ENCODE data around the gene ZNF552.
"Not testable (repeated sequence)": the region's sequence is repeated elsewhere in the genome, so short reads cannot be mapped to it uniquely, and the experiment has no call there.

ZNF552 gene

DNA sequence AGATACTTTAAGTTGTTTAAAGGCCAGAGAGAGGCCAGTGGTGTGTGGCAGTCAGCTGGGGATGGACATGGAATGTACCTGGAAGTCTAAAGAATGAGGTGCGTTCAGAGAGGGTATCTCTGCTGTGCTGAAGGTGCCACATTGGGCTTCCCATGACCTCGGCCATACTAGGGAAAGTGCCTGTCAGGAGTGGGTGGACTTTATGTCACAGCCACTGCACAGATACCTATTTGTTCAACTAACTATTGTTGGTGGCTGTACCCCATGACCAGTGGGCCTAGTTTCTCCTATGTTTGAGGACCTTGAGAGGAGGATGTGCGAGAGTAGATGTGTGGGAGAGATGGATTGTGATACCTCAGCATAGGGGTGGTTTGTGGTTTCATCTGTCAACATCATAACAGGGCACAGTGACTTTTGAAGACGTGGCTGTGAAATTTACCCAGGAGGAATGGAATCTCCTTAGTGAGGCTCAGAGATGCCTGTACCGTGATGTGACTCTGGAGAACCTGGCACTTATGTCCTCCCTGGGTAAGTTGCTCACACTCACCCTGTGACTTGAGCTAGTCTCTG, 24.0 kb upstream of the ZNF552 start:
- not testable (repeated sequence) for H3K9me3 ChIP-seq (ENCODE audit: control insufficient read depth, low read length); H3K4me1 ChIP-seq (ENCODE audit: control insufficient read depth, insufficient read depth, low read length); H3K36me3 ChIP-seq (ENCODE audit: control insufficient read depth, insufficient read depth, low read length); H3K4me3 ChIP-seq (ENCODE audit: insufficient read depth, low read depth, low read length); H3K27me3 ChIP-seq (ENCODE audit: control insufficient read depth, insufficient read depth, low read length, poor library complexity, severe bottlenecking); H3K27ac ChIP-seq (ENCODE audit: insufficient read depth, low read depth, low read length, poor library complexity, severe bottlenecking)
- WGBS, 2 experiments = 94 to 96% methylated on average over 4 of the region's 5 CpGs

DNA sequence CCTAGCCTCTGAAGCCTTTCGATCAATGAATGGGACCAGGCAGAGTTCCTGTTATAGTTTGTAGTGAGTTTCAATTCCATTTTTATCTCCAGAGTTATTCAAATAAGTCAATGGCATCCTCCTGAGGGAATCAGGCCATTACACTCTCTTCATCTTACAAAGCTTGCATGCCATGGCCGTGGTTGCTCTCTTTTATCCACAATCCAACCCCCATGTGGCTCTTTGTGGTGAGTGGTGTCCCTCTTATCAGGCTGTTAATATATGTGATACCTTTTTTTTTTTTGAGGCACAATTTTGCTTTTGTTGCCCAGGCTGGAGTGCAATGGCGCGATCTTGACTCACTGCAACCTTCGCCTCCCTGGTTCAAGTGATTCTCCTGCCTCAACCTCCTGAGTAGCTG, 22.3 kb upstream of the ZNF552 start:
- H3K4me1 ChIP-seq (ENCODE audit: control insufficient read depth, insufficient read depth, low read length); H3K36me3 ChIP-seq (ENCODE audit: control insufficient read depth, insufficient read depth, low read length); H3K27me3 ChIP-seq (ENCODE audit: control insufficient read depth, insufficient read depth, low read length, poor library complexity, severe bottlenecking); H3K4me3 ChIP-seq (ENCODE audit: insufficient read depth, low read depth, low read length); H3K9me3 ChIP-seq (ENCODE audit: control insufficient read depth, low read length); H3K27ac ChIP-seq (ENCODE audit: insufficient read depth, low read depth, low read length, poor library complexity, severe bottlenecking): not testable (repeated sequence)
- WGBS, 2 experiments = 93 to 94% methylated on average over 4 to 5 of the region's 5 CpGs

DNA sequence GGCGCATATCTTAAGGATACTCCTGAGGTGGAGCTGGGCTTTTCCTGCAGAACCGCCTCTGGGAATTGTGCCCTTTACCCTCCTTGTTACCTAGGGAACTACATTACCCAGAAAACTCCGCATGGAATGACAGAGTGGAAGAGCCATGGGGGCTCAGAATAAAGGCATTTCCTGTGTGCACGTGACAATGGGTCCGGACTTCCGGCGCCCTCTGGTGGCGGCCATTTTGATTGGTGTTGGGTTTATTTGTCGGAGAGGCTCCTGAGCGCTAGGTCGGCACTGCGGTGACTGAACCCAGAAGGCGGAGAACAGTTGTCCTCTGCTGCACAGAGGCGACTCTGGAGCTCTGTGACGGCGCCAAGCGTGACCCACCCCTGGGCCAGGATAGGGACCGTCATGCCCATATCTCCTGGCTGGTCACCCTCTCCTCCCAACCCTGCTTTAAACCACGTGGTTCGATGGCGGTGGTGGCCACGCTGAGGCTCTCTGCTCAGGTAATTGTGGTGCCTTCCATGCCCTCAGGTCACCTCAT, 15.4 kb upstream of the ZNF552 start, which contains the start of gene ZNF587B:
Gene ZNF587B (plus strand): TSS at position 229 of the 532 bp plus-strand sequence. CDS start 230 bp downstream, at position 459.
- 0 to 1% methylated on average over 22 of the region's 22 CpGs for WGBS, 2 experiments
- Histone ChIP-seq H3K27ac (ENCODE audit: insufficient read depth, low read depth, low read length, poor library complexity, severe bottlenecking) (peak within 1 kb of the TSS; percentile 86), H3K36me3 (ENCODE audit: control insufficient read depth, insufficient read depth, low read length) (no peaks in the 10 kb centered on the region), H3K27me3 (ENCODE audit: control insufficient read depth, insufficient read depth, low read length, poor library complexity, severe bottlenecking) (no peaks in the 10 kb centered on the region), H3K4me1 (ENCODE audit: control insufficient read depth, insufficient read depth, low read length) (peaks cover 8% of the 10 kb centered on the region), H3K9me3 (ENCODE audit: control insufficient read depth, low read length) (no peaks in the 10 kb centered on the region), H3K4me3 (ENCODE audit: insufficient read depth, low read depth, low read length) (peak within 1 kb of the TSS; percentile 71)

DNA sequence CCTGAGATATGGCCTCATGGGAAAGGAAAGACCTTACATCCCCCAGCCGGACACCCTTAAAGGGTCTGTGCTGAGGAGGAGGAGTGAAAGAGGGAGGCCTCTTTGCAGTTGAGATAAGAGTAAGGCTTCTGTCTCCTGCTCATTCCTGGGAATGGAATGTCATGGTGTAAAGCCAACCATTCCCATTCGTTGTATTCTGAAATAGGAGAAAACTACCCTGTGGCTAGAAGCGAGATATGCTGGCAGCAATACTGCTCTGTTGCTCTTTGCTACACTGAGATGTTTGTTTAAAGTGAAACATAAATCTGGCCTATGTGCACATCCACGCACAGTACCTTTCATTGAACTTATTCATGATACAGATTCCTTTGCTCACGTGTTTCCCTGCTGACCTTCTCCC, 14.6 kb upstream of the ZNF552 start:
- Histone ChIP-seq H3K9me3 (ENCODE audit: control insufficient read depth, low read length) (no peaks in the 10 kb centered on the region), H3K4me3 (ENCODE audit: insufficient read depth, low read depth, low read length) (no peak overlapping the region), H3K4me1 (ENCODE audit: control insufficient read depth, insufficient read depth, low read length) (peaks cover 8% of the 10 kb centered on the region), H3K27ac (ENCODE audit: insufficient read depth, low read depth, low read length, poor library complexity, severe bottlenecking) (peak overlapping the region; percentile 86), H3K36me3 (ENCODE audit: control insufficient read depth, insufficient read depth, low read length) (no peaks in the 10 kb centered on the region), H3K27me3 (ENCODE audit: control insufficient read depth, insufficient read depth, low read length, poor library complexity, severe bottlenecking) (no peaks in the 10 kb centered on the region)
- WGBS, 2 experiments = 93 to 96% methylated on average over 5 of the region's 5 CpGs

DNA sequence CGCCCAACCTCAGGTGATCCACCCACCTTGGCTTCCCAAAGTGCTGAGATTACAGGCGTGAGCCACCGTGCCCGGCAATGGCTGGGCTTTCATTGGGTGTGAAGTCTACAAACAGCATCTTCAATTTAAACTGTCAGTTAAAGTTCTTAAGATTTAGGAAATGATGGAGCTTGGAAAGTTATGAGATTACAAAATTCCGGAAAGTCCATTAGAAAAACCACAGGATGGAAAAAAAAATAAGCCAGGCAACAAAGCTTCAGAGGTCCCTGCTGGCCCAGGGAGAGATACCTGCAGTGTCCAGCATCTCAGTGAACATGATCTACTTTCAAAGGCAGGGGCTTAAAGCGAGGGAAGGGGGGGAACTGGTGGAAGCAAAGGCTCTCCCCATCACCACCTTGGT, 10.8 kb upstream of the ZNF552 start:
- peaks cover 8% of the 10 kb centered on the region for H3K4me1 ChIP-seq (ENCODE audit: control insufficient read depth, insufficient read depth, low read length)
- no peaks in the 10 kb centered on the region for H3K27me3 ChIP-seq (ENCODE audit: control insufficient read depth, insufficient read depth, low read length, poor library complexity, severe bottlenecking)
- H3K36me3 ChIP-seq (ENCODE audit: control insufficient read depth, insufficient read depth, low read length) = no peaks in the 10 kb centered on the region
- 91 to 96% methylated on average over 6 of the region's 6 CpGs for whole genome bisulfite sequencing, 2 experiments
- no peaks in the 10 kb centered on the region for H3K9me3 ChIP-seq (ENCODE audit: control insufficient read depth, low read length)
- H3K27ac ChIP-seq (ENCODE audit: insufficient read depth, low read depth, low read length, poor library complexity, severe bottlenecking) = no peak overlapping the region
- H3K4me3 ChIP-seq (ENCODE audit: insufficient read depth, low read depth, low read length) = no peak overlapping the region

DNA sequence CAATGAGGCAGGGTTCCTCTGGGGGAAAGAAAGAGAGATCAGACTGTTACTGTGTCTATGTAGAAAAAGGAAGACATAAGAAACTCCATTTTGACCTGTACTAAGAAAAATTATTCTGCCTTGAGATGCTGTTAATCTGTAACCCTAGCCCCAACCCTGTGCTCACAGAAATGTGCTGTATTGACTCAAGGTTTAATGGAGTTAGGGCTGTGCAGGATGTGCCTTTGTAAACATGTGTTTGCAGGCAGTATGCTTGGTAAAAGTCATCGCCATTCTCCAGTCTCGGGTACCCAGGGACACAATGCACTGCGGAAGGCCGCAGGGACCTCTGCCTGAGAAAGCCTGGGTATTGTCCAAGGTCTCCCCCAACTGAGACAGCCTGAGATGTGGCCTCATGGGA, 8.9 kb upstream of the ZNF552 start:
- H3K36me3 ChIP-seq (ENCODE audit: control insufficient read depth, insufficient read depth, low read length); H3K27me3 ChIP-seq (ENCODE audit: control insufficient read depth, insufficient read depth, low read length, poor library complexity, severe bottlenecking); H3K4me3 ChIP-seq (ENCODE audit: insufficient read depth, low read depth, low read length); H3K27ac ChIP-seq (ENCODE audit: insufficient read depth, low read depth, low read length, poor library complexity, severe bottlenecking); H3K9me3 ChIP-seq (ENCODE audit: control insufficient read depth, low read length): not testable (repeated sequence)
- peaks cover 10% of the 10 kb centered on the region for H3K4me1 ChIP-seq (ENCODE audit: control insufficient read depth, insufficient read depth, low read length)
- WGBS, 2 experiments = 91 to 94% methylated on average over 4 of the region's 4 CpGs

DNA sequence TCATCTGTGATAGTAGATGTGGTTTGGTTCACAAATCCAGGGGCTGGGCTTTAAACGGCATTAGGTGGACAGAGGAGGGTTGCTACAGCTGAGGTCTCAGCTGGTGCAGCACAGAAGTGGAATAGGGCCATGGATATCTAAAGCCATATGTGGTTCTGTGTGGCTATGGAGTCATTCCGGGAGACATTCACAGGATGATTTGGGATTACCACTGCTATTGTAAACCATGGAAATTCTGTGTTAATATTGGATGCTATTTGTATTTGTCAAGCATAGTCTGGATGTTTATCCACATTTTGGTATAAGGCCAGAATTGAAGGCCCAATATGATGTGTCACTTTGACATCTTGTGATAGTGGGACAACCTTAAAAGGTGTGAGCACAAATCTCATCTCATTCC, 8.4 kb upstream of the ZNF552 start:
- not testable (repeated sequence) for H3K27ac ChIP-seq (ENCODE audit: insufficient read depth, low read depth, low read length, poor library complexity, severe bottlenecking); H3K36me3 ChIP-seq (ENCODE audit: control insufficient read depth, insufficient read depth, low read length); H3K4me3 ChIP-seq (ENCODE audit: insufficient read depth, low read depth, low read length); H3K9me3 ChIP-seq (ENCODE audit: control insufficient read depth, low read length); H3K27me3 ChIP-seq (ENCODE audit: control insufficient read depth, insufficient read depth, low read length, poor library complexity, severe bottlenecking)
- 95 to 96% methylated on average over 2 of the region's 2 CpGs for WGBS, 2 experiments
- H3K4me1 ChIP-seq (ENCODE audit: control insufficient read depth, insufficient read depth, low read length) = peaks cover 10% of the 10 kb centered on the region

DNA sequence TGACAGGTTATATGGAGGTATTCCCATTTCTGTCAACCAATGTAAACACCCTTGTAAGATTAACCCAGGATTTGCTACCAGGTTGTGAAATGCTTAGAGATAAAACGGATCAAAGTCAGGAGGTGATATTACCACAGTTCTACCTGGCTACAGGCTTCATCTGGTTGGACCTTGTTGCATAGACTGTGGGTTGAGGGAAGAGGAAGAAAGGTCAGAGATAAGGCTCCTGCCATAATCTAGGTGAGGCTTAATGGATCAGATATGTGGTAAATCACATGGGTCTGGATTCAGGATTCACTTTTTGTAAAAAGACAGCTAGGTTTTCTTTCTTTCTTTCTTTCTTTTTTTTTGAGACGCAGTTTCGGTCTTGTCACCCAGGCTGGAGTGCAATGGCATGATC, 6.8 kb upstream of the ZNF552 start:
- 94 to 95% methylated on average over 2 of the region's 3 CpGs for WGBS, 2 experiments
- not testable (repeated sequence) for H3K27ac ChIP-seq (ENCODE audit: insufficient read depth, low read depth, low read length, poor library complexity, severe bottlenecking); H3K4me3 ChIP-seq (ENCODE audit: insufficient read depth, low read depth, low read length); H3K9me3 ChIP-seq (ENCODE audit: control insufficient read depth, low read length); H3K27me3 ChIP-seq (ENCODE audit: control insufficient read depth, insufficient read depth, low read length, poor library complexity, severe bottlenecking); H3K36me3 ChIP-seq (ENCODE audit: control insufficient read depth, insufficient read depth, low read length)
- H3K4me1 ChIP-seq (ENCODE audit: control insufficient read depth, insufficient read depth, low read length) = peaks cover 10% of the 10 kb centered on the region

DNA sequence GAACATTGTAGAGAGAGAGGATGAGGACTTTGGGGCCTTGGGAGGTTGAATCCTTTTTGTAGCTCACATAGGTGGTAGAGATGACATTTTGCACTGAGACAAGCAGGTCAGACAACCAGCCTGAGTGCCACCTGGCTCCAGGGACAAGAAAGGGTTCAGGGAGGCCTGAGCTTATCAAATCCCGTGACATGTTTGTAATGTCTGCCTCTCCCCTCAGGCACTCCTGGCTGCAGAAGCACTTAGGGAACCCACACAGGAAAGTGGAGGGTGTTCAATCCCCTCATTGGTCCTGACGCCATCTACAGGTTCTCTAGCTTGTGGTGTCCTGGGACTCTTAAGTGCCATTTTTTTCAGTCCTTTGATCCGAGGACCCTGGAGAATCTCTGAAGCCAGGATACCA, 6.4 kb upstream of the ZNF552 start:
- 88 to 93% methylated on average over 2 of the region's 3 CpGs for WGBS, 2 experiments
- H3K27me3 ChIP-seq (ENCODE audit: control insufficient read depth, insufficient read depth, low read length, poor library complexity, severe bottlenecking); H3K4me3 ChIP-seq (ENCODE audit: insufficient read depth, low read depth, low read length); H3K9me3 ChIP-seq (ENCODE audit: control insufficient read depth, low read length); H3K36me3 ChIP-seq (ENCODE audit: control insufficient read depth, insufficient read depth, low read length); H3K27ac ChIP-seq (ENCODE audit: insufficient read depth, low read depth, low read length, poor library complexity, severe bottlenecking): not testable (repeated sequence)
- peaks cover 10% of the 10 kb centered on the region for H3K4me1 ChIP-seq (ENCODE audit: control insufficient read depth, insufficient read depth, low read length)

DNA sequence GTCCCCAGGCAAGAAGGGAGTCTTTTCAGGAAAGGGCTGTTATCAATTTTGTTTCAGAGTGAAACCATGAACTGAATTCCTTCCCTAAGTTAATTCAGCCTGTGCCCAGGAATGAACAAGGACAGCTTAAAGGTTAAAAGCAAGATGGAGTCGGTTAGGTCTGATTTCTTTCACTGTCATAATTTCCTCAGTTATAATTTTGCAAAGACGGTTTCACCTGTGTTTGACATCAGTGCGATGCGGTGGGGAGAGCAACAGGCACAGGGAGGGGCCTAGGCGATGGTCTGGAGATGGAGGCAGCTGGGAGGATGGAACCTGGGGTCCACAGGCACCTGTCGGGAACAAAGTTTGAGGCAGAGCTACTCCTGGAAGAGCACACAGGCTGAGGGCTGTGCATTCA, 5.9 kb upstream of the ZNF552 start:
- no peaks in the 10 kb centered on the region for H3K9me3 ChIP-seq (ENCODE audit: control insufficient read depth, low read length)
- WGBS, 2 experiments = 90% methylated on average over 6 of the region's 6 CpGs
- no peaks in the 10 kb centered on the region for H3K27me3 ChIP-seq (ENCODE audit: control insufficient read depth, insufficient read depth, low read length, poor library complexity, severe bottlenecking)
- no peaks in the 10 kb centered on the region for H3K36me3 ChIP-seq (ENCODE audit: control insufficient read depth, insufficient read depth, low read length)
- H3K4me1 ChIP-seq (ENCODE audit: control insufficient read depth, insufficient read depth, low read length) = peaks cover 10% of the 10 kb centered on the region
- no peak overlapping the region for H3K27ac ChIP-seq (ENCODE audit: insufficient read depth, low read depth, low read length, poor library complexity, severe bottlenecking)
- H3K4me3 ChIP-seq (ENCODE audit: insufficient read depth, low read depth, low read length) = peak overlapping the region; percentile 100

Data from ectodermal cell (in vitro differentiated cells).